ENCODE data around the gene MTMR12. TPM values are rescaled to one million over a fixed set of nuclear protein-coding genes. Genes with fewer than 3 reads are reported as not detected.

The MTMR12 gene
- total and polyA plus RNA-seq, 10 donors, result 6.8 to 42.2 (median 27.9) TPM

DNA sequence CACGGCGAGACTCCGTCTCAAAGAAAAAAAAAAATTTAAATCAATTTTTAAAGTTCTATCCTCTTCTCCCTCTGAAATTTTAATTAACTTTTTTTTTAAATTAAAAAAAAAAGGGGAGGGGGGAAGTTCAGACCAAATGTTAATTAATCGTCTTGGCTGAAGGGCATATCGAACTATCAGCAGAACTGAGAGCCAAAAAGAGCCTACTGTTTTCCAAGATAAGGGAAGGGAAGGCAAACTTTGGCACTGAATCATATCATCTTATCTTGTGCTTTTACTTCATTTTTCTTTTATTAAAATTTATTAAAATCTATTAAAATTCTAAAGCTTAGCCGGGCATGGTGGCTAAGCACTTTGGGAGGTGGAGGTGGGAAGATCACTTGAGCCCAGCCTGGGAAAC is 45.9 kb upstream of the MTMR12 start:
- peaks cover 2 to 100% (median 66%) of the 10 kb centered on the region in 6 donors for H3K36me3 ChIP-seq
- no peak for DNase-seq
- no peaks in the 10 kb centered on the region for H3K27me3 ChIP-seq (replicated peaks in 1 of 7)
- intact Hi-C loops (cut with DNase I; ENCODE audit: low total_unique reads), result no loop called here
- no peaks in the 10 kb centered on the region for H3K9me3 ChIP-seq
- 79 to 96% (median 87%) methylated on average over 6 of the region's 6 CpGs for WGBS, 5 donors
- TF ChIP-seq, protein P1, sequence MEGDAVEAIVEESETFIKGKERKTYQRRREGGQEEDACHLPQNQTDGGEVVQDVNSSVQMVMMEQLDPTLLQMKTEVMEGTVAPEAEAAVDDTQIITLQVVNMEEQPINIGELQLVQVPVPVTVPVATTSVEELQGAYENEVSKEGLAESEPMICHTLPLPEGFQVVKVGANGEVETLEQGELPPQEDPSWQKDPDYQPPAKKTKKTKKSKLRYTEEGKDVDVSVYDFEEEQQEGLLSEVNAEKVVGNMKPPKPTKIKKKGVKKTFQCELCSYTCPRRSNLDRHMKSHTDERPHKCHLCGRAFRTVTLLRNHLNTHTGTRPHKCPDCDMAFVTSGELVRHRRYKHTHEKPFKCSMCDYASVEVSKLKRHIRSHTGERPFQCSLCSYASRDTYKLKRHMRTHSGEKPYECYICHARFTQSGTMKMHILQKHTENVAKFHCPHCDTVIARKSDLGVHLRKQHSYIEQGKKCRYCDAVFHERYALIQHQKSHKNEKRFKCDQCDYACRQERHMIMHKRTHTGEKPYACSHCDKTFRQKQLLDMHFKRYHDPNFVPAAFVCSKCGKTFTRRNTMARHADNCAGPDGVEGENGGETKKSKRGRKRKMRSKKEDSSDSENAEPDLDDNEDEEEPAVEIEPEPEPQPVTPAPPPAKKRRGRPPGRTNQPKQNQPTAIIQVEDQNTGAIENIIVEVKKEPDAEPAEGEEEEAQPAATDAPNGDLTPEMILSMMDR (IDR thresholded peaks at IDR 0.05 in 8 of 11, conservative IDR thresholded peaks at IDR 0.05 in 3 of 11), result no peak
- no peak overlapping the region for H3K4me3 ChIP-seq
- no peaks in the 10 kb centered on the region for H3K4me1 ChIP-seq
- H3K27ac ChIP-seq, result no peak overlapping the region

- Histone ChIP-seq H3K9me3 (no peaks in the 10 kb centered on the region), H3K27me3 (replicated peaks in 1 of 7) (no peaks in the 10 kb centered on the region), H3K27ac (no peak overlapping the region), H3K4me3 (no peak overlapping the region), H3K36me3 (peaks cover 2 to 99% (median 62%) of the 10 kb centered on the region in 6 donors), H3K4me1 (no peaks in the 10 kb centered on the region)
- no peak for TF ChIP-seq POLR2AphosphoS5 (IDR thresholded peaks at IDR 0.05)
- TF ChIP-seq POLR2A (IDR thresholded peaks at IDR 0.05), result no peak
- TF ChIP-seq, protein P1 (IDR thresholded peaks at IDR 0.05 in 8 of 11, conservative IDR thresholded peaks at IDR 0.05 in 3 of 11), result no peak
- DNase-seq, result no peak
- intact Hi-C loops (cut with DNase I; ENCODE audit: low total_unique reads), result no loop called here
Measured at GRCh38 chr5:32357658-32358057, 44.9 kb upstream of the MTMR12 start.

DNA sequence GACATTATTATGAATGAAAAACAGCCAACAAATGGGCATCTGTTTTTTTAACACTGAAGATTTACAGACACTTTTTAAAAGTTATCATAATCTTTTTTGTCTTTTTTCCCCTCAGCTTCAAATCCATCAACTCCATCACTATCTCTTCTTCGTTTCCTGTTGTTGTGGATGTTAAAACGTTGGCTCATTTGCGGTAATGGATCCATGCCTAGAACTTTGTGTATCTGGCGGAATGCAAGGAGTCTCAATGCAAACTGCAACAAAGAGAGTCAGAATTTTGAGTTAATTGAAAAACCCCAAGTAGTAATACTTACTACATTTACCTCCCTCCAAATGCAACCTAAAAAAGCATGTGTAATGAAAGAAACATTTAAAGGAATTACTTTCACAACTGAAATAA is 42.9 kb upstream of the MTMR12 start:
- H3K27me3 ChIP-seq (replicated peaks in 1 of 7), result no peaks in the 10 kb centered on the region
- H3K36me3 ChIP-seq, result peaks cover 2 to 79% (median 48%) of the 10 kb centered on the region in 6 donors
- TF ChIP-seq POLR2AphosphoS5 (IDR thresholded peaks at IDR 0.05) (no peak), POLR2A (IDR thresholded peaks at IDR 0.05) (no peak)
- TF ChIP-seq, protein P1 (IDR thresholded peaks at IDR 0.05 in 8 of 11, conservative IDR thresholded peaks at IDR 0.05 in 3 of 11), result no peak
- no peak for DNase-seq
- no peak overlapping the region for H3K27ac ChIP-seq
- intact Hi-C loops (cut with DNase I; ENCODE audit: low total_unique reads), result no loop called here
- no peaks in the 10 kb centered on the region for H3K4me1 ChIP-seq
- H3K4me3 ChIP-seq, result no peak overlapping the region
- H3K9me3 ChIP-seq, result no peaks in the 10 kb centered on the region
- WGBS, 5 donors, result 81 to 91% (median 84%) methylated on average over 4 of the region's 4 CpGs

- H3K4me1 ChIP-seq, result no peaks in the 10 kb centered on the region
- intact Hi-C loops (cut with DNase I; ENCODE audit: low total_unique reads), result no loop called here
- H3K9me3 ChIP-seq, result peaks cover 0 to under 1% (median 0%) of the 10 kb centered on the region in 8 donors
- DNase-seq, result no peak
- no peaks in the 10 kb centered on the region for H3K27me3 ChIP-seq (replicated peaks in 1 of 7)
- H3K36me3 ChIP-seq, result peaks cover 0 to 56% (median 36%) of the 10 kb centered on the region in 6 donors
- 94 to 96% (median 95%) methylated on average over 9 of the region's 9 CpGs for WGBS, 5 donors
- no peak overlapping the region for H3K4me3 ChIP-seq
- TF ChIP-seq POLR2AphosphoS5 (IDR thresholded peaks at IDR 0.05) (no peak), POLR2A (IDR thresholded peaks at IDR 0.05) (no peak)
- TF ChIP-seq, protein P1 (IDR thresholded peaks at IDR 0.05 in 8 of 11, conservative IDR thresholded peaks at IDR 0.05 in 3 of 11), result no peak
- no peak overlapping the region for H3K27ac ChIP-seq
Measured at GRCh38 chr5:32353420-32353819, 40.7 kb upstream of the MTMR12 start.
